Neural crest cell (in vitro differentiated cells): ENCODE data around the gene MEG3. TPM values are rescaled to one million over a fixed set of nuclear protein-coding genes. Genes with fewer than 3 reads are reported as not detected.

ENCODE experiments used
- DNase-seq: peaks from one replicate; pipeline ENCODE4 v3.0.0; 2021; ENCODE audit warnings: low read depth, mixed read lengths, low spot score
- H3K27ac Mint-ChIP-seq: one replicate; pipeline ENCODE4 v1.8.0; 2021; ENCODE audit warnings: mild to moderate bottlenecking, mixed read lengths; ENCODE audit not compliant: unreplicated experiment
- H3K27me3 Mint-ChIP-seq: 2 replicates; pipeline ENCODE4 v1.8.0; 2021; ENCODE audit warnings: low read depth, mild to moderate bottlenecking, mixed read lengths
- H3K36me3 Mint-ChIP-seq: 2 replicates; pipeline ENCODE4 v1.8.0; 2021; ENCODE audit warnings: low read depth, mild to moderate bottlenecking, mixed read lengths
- H3K4me1 Mint-ChIP-seq: 2 replicates; pipeline ENCODE4 v1.8.0; 2021; ENCODE audit warnings: mixed read lengths
- H3K4me3 Mint-ChIP-seq: one replicate; pipeline ENCODE4 v1.8.0; 2021; ENCODE audit warnings: mild to moderate bottlenecking, mixed read lengths
- H3K9me3 Mint-ChIP-seq: 2 replicates; pipeline ENCODE4 v1.8.0; 2021; ENCODE audit warnings: mixed read lengths
- total RNA-seq: library from RNA; stranded (reverse); gene quantifications from 2 replicates; pipeline ENCODE4 v1.2.1, GENCODE V29; 2021
- TF ChIP-seq, protein P1 (sequence below): fragments of 200-600 bp; sonication (generic); conservative IDR thresholded peaks from 2 replicates; pipeline ENCODE4 v1.5.0; 2021; ENCODE audit warnings: antibody characterized with exemption, mild to moderate bottlenecking

The MEG3 gene
- total RNA-seq, 1 donor from 2014 or later: 1.0 TPM

DNA sequence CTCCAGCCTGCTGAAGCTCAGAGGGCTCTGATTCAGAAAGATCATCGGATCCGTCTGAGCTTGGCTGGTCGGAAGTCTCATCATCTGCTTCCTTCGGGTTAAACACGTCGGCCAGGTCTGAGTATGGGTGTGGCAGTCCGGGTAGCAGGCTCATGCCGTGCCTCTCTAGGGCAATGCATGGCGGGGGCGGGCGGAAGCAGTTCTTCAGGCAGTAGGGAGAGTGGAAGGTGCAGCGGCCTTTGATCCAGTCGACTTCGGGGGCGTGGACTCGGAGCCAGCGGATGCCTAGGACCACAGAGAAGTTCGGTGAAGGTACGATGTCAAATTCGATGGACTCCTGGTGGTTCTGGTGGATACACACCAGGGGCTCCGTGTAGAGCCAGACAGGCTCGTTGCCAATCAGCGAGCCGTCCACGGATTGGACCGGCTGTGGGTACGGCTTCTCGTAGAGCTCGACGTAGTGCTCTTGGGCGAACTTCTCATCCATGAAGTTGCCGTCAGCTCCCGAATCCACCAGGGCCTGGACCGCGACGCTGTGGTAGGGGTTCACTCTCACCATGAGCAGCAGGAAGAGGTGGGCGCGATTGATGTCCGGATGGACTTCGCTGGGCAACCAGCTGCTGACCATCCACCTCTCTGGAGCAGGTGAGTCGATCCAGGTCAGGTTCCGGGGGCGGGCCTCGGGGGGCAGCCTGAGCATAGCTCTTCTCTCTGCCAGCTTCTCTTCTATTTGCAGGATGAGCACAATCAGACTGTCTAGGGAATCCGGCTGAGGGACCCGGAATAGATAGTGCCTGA, 57.3 kb downstream of the MEG3 start:
- Mint-ChIP-seq H3K27ac (no peak overlapping the region), H3K27me3 (no peaks in the 10 kb centered on the region)

GRCh38 chr14:100883789-100884101, 57.8 kb downstream of the MEG3 start:
- TF ChIP-seq, protein P1, sequence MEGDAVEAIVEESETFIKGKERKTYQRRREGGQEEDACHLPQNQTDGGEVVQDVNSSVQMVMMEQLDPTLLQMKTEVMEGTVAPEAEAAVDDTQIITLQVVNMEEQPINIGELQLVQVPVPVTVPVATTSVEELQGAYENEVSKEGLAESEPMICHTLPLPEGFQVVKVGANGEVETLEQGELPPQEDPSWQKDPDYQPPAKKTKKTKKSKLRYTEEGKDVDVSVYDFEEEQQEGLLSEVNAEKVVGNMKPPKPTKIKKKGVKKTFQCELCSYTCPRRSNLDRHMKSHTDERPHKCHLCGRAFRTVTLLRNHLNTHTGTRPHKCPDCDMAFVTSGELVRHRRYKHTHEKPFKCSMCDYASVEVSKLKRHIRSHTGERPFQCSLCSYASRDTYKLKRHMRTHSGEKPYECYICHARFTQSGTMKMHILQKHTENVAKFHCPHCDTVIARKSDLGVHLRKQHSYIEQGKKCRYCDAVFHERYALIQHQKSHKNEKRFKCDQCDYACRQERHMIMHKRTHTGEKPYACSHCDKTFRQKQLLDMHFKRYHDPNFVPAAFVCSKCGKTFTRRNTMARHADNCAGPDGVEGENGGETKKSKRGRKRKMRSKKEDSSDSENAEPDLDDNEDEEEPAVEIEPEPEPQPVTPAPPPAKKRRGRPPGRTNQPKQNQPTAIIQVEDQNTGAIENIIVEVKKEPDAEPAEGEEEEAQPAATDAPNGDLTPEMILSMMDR: no peak
- Mint-ChIP-seq H3K36me3 (peaks cover 3% of the 10 kb centered on the region), H3K27ac (no peak overlapping the region), H3K9me3 (peaks cover 10% of the 10 kb centered on the region), H3K27me3 (no peaks in the 10 kb centered on the region), H3K4me1 (peaks cover 10% of the 10 kb centered on the region), H3K4me3 (no peak overlapping the region)
- DNase-seq: no peak

More for the DNA sequence above, 57.3 kb downstream of the MEG3 start:
- H3K9me3 Mint-ChIP-seq: peaks cover 10% of the 10 kb centered on the region
- TF ChIP-seq, protein P1: no peak
- no peak for DNase-seq
- no peak overlapping the region for H3K4me3 Mint-ChIP-seq
- H3K36me3 Mint-ChIP-seq: peaks cover 3% of the 10 kb centered on the region
- H3K4me1 Mint-ChIP-seq: peaks cover 6% of the 10 kb centered on the region

DNA sequence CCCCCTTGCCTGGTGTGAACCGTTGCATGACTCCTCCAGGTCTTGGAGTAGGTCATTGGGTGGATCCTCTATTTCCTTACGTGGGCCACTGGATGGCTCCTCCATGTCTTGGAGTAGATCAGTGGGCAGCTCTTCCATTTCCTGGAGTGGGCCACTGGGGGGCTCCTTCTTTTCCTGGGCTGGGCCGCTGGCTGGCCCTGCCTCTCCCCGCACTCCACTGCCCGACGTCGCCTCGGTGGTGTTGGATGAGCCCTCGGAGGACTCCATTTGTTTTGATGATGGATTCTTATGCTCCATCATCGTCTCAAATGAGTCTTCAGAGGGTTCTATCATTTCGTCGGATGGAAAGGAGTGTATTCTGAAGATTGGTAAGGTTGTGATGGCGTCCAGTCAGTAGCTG, 58.5 kb downstream of the MEG3 start:
- TF ChIP-seq, protein P1: no peak
- DNase-seq: no peak
- Mint-ChIP-seq H3K4me1 (peaks cover 17% of the 10 kb centered on the region), H3K9me3 (peaks cover 10% of the 10 kb centered on the region), H3K27ac (peak overlapping the region; percentile 20), H3K4me3 (no peak overlapping the region), H3K27me3 (peaks cover 2% of the 10 kb centered on the region), H3K36me3 (peaks cover 3% of the 10 kb centered on the region)

GRCh38 chr14:100885196-100885595, 59.3 kb downstream of the MEG3 start:
- H3K27me3 Mint-ChIP-seq: peaks cover 3% of the 10 kb centered on the region
- H3K36me3 Mint-ChIP-seq: peaks cover 3% of the 10 kb centered on the region

GRCh38 chr14:100885617-100886016, 59.7 kb downstream of the MEG3 start:
- TF ChIP-seq, protein P1: no peak
- Mint-ChIP-seq H3K27ac (no peak overlapping the region), H3K4me3 (no peak overlapping the region), H3K4me1 (peaks cover 19% of the 10 kb centered on the region), H3K36me3 (peaks cover 3% of the 10 kb centered on the region), H3K9me3 (peaks cover 10% of the 10 kb centered on the region), H3K27me3 (peaks cover 3% of the 10 kb centered on the region)
- no peak for DNase-seq

More at GRCh38 chr14:100885196-100885595, 59.3 kb downstream of the MEG3 start:
- Mint-ChIP-seq H3K27ac (no peak overlapping the region), H3K4me3 (no peak overlapping the region), H3K4me1 (peaks cover 19% of the 10 kb centered on the region), H3K9me3 (peaks cover 10% of the 10 kb centered on the region)
- TF ChIP-seq, protein P1: no peak
- no peak for DNase-seq
